Osteoblast (primary cell): Measurements from ENCODE around the gene FNDC3B. TPM values are rescaled to one million over a fixed set of nuclear protein-coding genes. Genes with fewer than 3 reads are reported as not detected.
A peak's percentile ranks its signal among the peaks of the same experiment; 100 is the strongest.

ENCODE experiments used
- DNase-seq: peaks from one replicate; pipeline ENCODE4 v3.0.0; 2011; ENCODE audit warnings: low spot score, mixed read lengths; ENCODE audit not compliant: insufficient read length; ENCODE audit errors: missing footprints
- H2AFZ ChIP-seq: 2 replicates; pipeline ENCODE4 v1.6.0; 2011; ENCODE audit warnings: mild to moderate bottlenecking, low read length
- H3K27ac ChIP-seq: 2 replicates; pipeline ENCODE4 v1.5.1; 2011; ENCODE audit warnings: mild to moderate bottlenecking, low read depth, low read length, moderate library complexity
- H3K27me3 ChIP-seq: 2 replicates; pipeline ENCODE4 v1.6.0; 2012; ENCODE audit warnings: mild to moderate bottlenecking, control low read depth, inconsistent platforms, low read length, moderate library complexity; ENCODE audit not compliant: insufficient read depth
- H3K36me3 ChIP-seq: 2 replicates; pipeline ENCODE4 v1.5.1; 2011; ENCODE audit warnings: mild to moderate bottlenecking, low read length, control low read depth, moderate library complexity; ENCODE audit not compliant: insufficient read depth
- H3K4me1 ChIP-seq: 2 replicates; pipeline ENCODE4 v1.5.1; 2011; ENCODE audit warnings: mild to moderate bottlenecking, low read length, control low read depth, moderate library complexity; ENCODE audit not compliant: insufficient read depth
- H3K4me2 ChIP-seq: 2 replicates; pipeline ENCODE4 v1.6.0; 2011; ENCODE audit warnings: mild to moderate bottlenecking, low read length; ENCODE audit not compliant: insufficient read depth
- H3K4me3 ChIP-seq: fragments of 200-600 bp; sonication (generic); 3 replicates; pipeline ENCODE4 v1.5.1; 2012; ENCODE audit warnings: mild to moderate bottlenecking, low read length, inconsistent platforms; ENCODE audit not compliant: insufficient read depth
- H3K79me2 ChIP-seq: 2 replicates; pipeline ENCODE4 v1.6.0; 2012; ENCODE audit warnings: mild to moderate bottlenecking, low read length, control low read depth, inconsistent platforms; ENCODE audit not compliant: insufficient read depth
- H3K9me3 ChIP-seq: 2 replicates; pipeline ENCODE4 v1.5.1; 2011; ENCODE audit warnings: low read depth, low read length, control low read depth
- H4K20me1 ChIP-seq: 2 replicates; pipeline ENCODE4 v1.6.0; 2012; ENCODE audit warnings: mild to moderate bottlenecking, low read length, control low read depth; ENCODE audit not compliant: insufficient read depth
- total RNA-seq: library from RNA; depleted of rRNA; stranded (reverse); fragments of >200 nt; gene quantifications from 2 replicates; pipeline ENCODE4 v1.2.3, GENCODE V29; 2012
- TF ChIP-seq, protein P1 (sequence below): IDR thresholded peaks from 2 replicates; pipeline ENCODE4 v1.5.1; 2011; ENCODE audit warnings: mild to moderate bottlenecking, low read depth, low read length, moderate library complexity; ENCODE audit errors: extremely low read depth

Gene FNDC3B
- total RNA-seq, 1 donor: 179 TPM

DNA sequence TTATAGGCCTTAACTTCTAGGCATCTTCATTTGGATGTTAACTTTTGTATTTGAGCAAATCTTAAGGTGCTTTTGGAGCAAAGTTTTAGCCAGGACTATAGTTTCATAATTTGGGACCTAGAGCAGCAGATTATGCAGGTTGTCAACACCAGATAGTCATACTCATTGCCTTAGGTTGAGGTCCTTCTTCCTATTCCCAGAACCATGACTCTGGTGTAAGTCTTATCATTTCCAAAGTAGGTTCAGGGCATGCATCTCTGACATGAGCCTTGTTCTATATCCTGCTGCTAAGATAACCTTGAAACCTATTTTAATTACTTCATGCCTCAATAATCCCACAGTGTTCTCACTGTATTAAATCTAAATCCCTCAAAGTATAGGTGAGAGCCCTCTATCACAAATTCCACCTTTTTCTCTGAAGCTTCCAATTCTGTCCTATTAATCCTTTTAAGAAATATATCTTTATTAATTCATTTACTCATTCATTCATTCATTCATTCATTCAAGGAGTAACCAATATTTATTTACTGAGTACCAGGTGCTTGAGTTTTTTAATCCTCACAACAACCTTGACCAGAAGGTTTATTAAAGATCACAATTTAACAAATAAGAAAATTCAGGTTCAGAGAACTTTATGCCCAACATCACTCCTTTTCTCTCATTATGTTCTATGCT, 2.7 kb upstream of the FNDC3B start:
- Histone ChIP-seq H4K20me1 (no peaks in the 10 kb centered on the region), H3K9me3 (no peaks in the 10 kb centered on the region), H3K79me2 (peaks cover 26% of the 10 kb centered on the region), H2AFZ (no peak overlapping the region), H3K4me2 (no peak overlapping the region), H3K27ac (no peak overlapping the region), H3K36me3 (no peaks in the 10 kb centered on the region), H3K4me3 (no peak overlapping the region), H3K4me1 (peaks cover 11% of the 10 kb centered on the region), H3K27me3 (no peaks in the 10 kb centered on the region)
- no peak for DNase-seq
- TF ChIP-seq, protein P1, sequence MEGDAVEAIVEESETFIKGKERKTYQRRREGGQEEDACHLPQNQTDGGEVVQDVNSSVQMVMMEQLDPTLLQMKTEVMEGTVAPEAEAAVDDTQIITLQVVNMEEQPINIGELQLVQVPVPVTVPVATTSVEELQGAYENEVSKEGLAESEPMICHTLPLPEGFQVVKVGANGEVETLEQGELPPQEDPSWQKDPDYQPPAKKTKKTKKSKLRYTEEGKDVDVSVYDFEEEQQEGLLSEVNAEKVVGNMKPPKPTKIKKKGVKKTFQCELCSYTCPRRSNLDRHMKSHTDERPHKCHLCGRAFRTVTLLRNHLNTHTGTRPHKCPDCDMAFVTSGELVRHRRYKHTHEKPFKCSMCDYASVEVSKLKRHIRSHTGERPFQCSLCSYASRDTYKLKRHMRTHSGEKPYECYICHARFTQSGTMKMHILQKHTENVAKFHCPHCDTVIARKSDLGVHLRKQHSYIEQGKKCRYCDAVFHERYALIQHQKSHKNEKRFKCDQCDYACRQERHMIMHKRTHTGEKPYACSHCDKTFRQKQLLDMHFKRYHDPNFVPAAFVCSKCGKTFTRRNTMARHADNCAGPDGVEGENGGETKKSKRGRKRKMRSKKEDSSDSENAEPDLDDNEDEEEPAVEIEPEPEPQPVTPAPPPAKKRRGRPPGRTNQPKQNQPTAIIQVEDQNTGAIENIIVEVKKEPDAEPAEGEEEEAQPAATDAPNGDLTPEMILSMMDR: no peak

DNA sequence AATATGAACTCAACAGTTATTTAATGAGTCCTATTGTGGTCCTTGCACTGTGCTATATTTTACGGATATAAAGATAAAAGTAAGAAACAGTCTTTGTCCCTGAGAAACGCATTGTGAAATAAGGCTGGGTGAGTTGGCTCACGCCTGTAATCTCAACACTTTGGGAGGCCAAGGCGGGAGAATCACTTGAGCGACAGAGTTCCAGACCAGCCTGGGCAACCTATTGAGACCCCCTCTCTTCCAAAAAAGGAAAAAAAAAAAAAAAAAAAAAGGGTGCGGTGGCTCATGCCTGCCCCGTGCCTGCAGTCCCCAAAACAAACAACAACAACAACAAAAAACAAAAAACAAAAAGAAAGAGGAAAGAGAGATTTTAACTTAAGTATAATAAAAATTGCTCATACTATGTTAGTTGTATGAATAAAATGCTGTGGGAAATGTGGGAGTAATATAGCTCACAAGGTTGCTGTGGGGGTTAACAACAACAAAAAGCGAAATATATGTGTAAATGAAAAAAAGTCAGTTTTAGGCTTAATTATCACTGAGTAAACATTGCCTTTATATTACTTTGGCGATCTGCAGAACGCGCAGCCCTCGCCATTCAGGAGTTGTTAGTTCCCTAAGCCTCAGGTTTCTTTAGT, 461 bp upstream of the FNDC3B start:
- peak overlapping the region; percentile 74 for H2AFZ ChIP-seq
- peaks cover 5% of the 10 kb centered on the region for H3K36me3 ChIP-seq
- H3K27me3 ChIP-seq: no peaks in the 10 kb centered on the region
- H3K79me2 ChIP-seq: peaks cover 48% of the 10 kb centered on the region
- H3K4me1 ChIP-seq: peaks cover 28% of the 10 kb centered on the region
- H4K20me1 ChIP-seq: peaks cover 20% of the 10 kb centered on the region
- TF ChIP-seq, protein P1: no peak
- no peaks in the 10 kb centered on the region for H3K9me3 ChIP-seq
- peak overlapping the region; percentile 93 for H3K4me2 ChIP-seq
- H3K27ac ChIP-seq: peak overlapping the region; percentile 96
- peak overlapping the region; percentile 88 for H3K4me3 ChIP-seq
- no peak for DNase-seq

DNA sequence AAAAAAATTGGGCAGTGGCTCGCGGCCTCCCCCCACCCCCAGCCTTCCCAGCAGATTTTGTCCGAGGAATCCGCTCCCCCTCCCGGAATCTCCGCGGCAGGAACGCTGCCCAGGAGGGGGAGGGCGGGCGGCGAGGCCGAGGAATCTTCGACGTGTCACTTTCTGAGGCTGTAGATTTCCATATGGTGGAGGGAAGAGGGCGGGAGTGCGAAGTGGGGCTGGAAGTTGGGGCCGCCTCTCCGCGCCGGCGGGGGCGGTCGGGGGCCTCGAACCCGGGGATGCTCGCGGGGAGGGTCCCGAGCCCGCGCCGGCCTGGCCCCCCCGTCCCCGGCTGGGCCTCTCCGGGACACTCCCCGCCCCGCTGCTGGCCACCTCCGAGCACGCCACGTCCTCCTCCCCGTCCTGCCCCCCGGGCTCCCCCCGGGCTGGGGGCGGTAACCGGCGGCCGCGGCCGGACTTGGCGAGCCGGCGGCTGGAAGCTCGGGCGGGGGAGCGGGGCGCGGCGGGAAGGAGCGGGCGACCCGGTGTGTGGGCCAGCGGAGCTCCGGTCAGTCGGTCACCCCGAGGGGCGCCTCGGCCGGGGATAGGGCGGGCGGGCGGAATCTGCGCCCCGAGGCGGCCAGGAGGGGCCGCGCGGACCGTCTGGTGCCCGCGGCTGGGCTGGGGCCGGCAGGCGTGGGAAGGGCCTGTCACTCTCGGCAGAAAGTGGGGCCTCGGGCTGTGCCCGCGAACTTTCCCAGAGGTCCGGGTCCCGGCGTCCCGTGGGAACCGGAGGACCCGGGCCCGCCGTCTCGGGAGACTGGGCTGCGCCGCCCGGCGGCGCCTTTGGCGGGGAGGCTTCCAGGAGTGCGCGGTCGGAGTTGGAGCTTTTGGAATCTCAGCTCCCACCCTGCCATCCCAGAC, 951 bp downstream of the FNDC3B start:
- Histone ChIP-seq H3K27me3 (no peaks in the 10 kb centered on the region), H3K79me2 (peaks cover 62% of the 10 kb centered on the region), H3K4me2 (peak overlapping the region; percentile 93), H3K4me3 (peak overlapping the region; percentile 88), H3K27ac (peak overlapping the region; percentile 96), H4K20me1 (peaks cover 32% of the 10 kb centered on the region), H2AFZ (no peak overlapping the region), H3K4me1 (peaks cover 41% of the 10 kb centered on the region), H3K36me3 (peaks cover 14% of the 10 kb centered on the region), H3K9me3 (no peaks in the 10 kb centered on the region)
- TF ChIP-seq, protein P1: no peak
- peak; percentile 97 for DNase-seq
